CD14-positive monocyte (primary cell): ENCODE results near the gene GUCA1A. TPM values are rescaled to one million over a fixed set of nuclear protein-coding genes. Genes with fewer than 3 reads are reported as not detected.

Source experiments
- DNase-seq, 3 donors: peaks; one replicate each; pipeline ENCODE4 v3.0.0-alpha.2; 2011 to 2022
- H2AFZ ChIP-seq: 2 replicates; pipeline ENCODE4 v1.6.0; 2012; ENCODE audit warnings: mild to moderate bottlenecking, low read depth, low read length, inconsistent platforms; ENCODE audit not compliant: insufficient read depth, poor library complexity, severe bottlenecking
- H3K27ac ChIP-seq, 2 donors: 1 replicate in 1 of 2; 2 replicates in 1 of 2; pipeline ENCODE4 v1.5.1; 2012 to 2013; ENCODE audit warnings: low read length in 2 of 2, control low read depth in 1 of 2, inconsistent platforms in 1 of 2, low read depth in 1 of 2, mild to moderate bottlenecking in 1 of 2
- H3K27me3 ChIP-seq, 2 donors: one replicate each; pipeline versions ENCODE4 v1.6.0 to v1.6.1; 2011 to 2013; ENCODE audit warnings: low read length in 2 of 2; ENCODE audit not compliant: control insufficient read depth in 2 of 2, insufficient read depth in 2 of 2
- H3K36me3 ChIP-seq, 2 donors: replicated peaks in 1 of 2; 1 replicate in 1 of 2; 2 replicates in 1 of 2; pipeline versions ENCODE4 v1.5.1 to v1.6.1; 2012 to 2013; ENCODE audit warnings: low read length in 2 of 2, control low read depth in 1 of 2, inconsistent platforms in 1 of 2, mild to moderate bottlenecking in 1 of 2; ENCODE audit not compliant: insufficient read depth in 2 of 2, control insufficient read depth in 1 of 2
- H3K4me1 ChIP-seq, 2 donors: 1 replicate in 1 of 2; 2 replicates in 1 of 2; pipeline versions ENCODE4 v1.5.1 to v1.6.1; 2012 to 2013; ENCODE audit warnings: low read length in 2 of 2, control low read depth in 1 of 2, inconsistent platforms in 1 of 2, mild to moderate bottlenecking in 1 of 2, moderate library complexity in 1 of 2; ENCODE audit not compliant: insufficient read depth in 2 of 2, control insufficient read depth in 1 of 2
- H3K4me2 ChIP-seq: replicated peaks from 2 replicates; pipeline ENCODE3; 2012; ENCODE audit warnings: low read length, moderate library complexity, mild to moderate bottlenecking; ENCODE audit not compliant: poor library complexity, severe bottlenecking; ENCODE audit errors: extremely low read depth
- H3K4me3 ChIP-seq, 3 experiments: fragments of 200-600 bp in 1 of 3; sonication (generic) in 1 of 3; replicated peaks in 1 of 3; 1 replicate in 2 of 3; 2 replicates in 1 of 3; pipeline ENCODE4 v1.5.1; 2011 to 2013; ENCODE audit warnings: low read length in 3 of 3, mild to moderate bottlenecking in 3 of 3, control low read depth in 2 of 3, low read depth in 2 of 3, inconsistent platforms in 1 of 3, moderate library complexity in 1 of 3
- H3K79me2 ChIP-seq: 2 replicates; pipeline ENCODE4 v1.6.0; 2012; ENCODE audit warnings: mild to moderate bottlenecking, control low read depth, inconsistent platforms, low read length, moderate library complexity; ENCODE audit not compliant: insufficient read depth
- H3K9ac ChIP-seq: 2 replicates; pipeline ENCODE4 v1.6.0; 2017; ENCODE audit warnings: low read length, mild to moderate bottlenecking; ENCODE audit not compliant: insufficient read depth, poor library complexity, severe bottlenecking
- H3K9me3 ChIP-seq, 2 donors: replicated peaks in 1 of 2; 1 replicate in 1 of 2; 2 replicates in 1 of 2; pipeline versions ENCODE4 v1.5.1 to v1.6.1; 2012 to 2013; ENCODE audit warnings: low read length in 2 of 2, control low read depth in 1 of 2; ENCODE audit not compliant: control insufficient read depth in 1 of 2, insufficient read depth in 1 of 2
- H4K20me1 ChIP-seq: 2 replicates; pipeline ENCODE4 v1.6.0; 2012; ENCODE audit warnings: mild to moderate bottlenecking, low read length, control low read depth, moderate library complexity; ENCODE audit not compliant: insufficient read depth
- H3K27ac Mint-ChIP-seq, 7 donors: one replicate each; pipeline ENCODE4 v1.8.0; 2020; ENCODE audit warnings: mild to moderate bottlenecking in 7 of 7, mixed read lengths in 7 of 7, moderate library complexity in 6 of 7, inconsistent platforms in 2 of 7
- H3K27me3 Mint-ChIP-seq, 3 donors: one replicate each; pipeline ENCODE4 v1.8.0; 2021 to 2022; ENCODE audit warnings: low read depth in 3 of 3, mild to moderate bottlenecking in 3 of 3, mixed read lengths in 3 of 3, moderate library complexity in 3 of 3, inconsistent platforms in 1 of 3
- H3K36me3 Mint-ChIP-seq, 2 donors: one replicate each; pipeline ENCODE4 v1.8.0; 2020; ENCODE audit warnings: mixed read lengths in 2 of 2, inconsistent platforms in 1 of 2, mild to moderate bottlenecking in 1 of 2
- H3K4me1 Mint-ChIP-seq: one replicate; pipeline ENCODE4 v1.8.0; 2020; ENCODE audit warnings: mild to moderate bottlenecking, mixed read lengths
- H3K4me3 Mint-ChIP-seq, 2 donors: one replicate each; pipeline ENCODE4 v1.8.0; 2020; ENCODE audit warnings: mild to moderate bottlenecking in 2 of 2, mixed read lengths in 2 of 2, moderate library complexity in 1 of 2
- H3K9me3 Mint-ChIP-seq, 7 donors: one replicate each; pipeline ENCODE4 v1.8.0; 2020 to 2022; ENCODE audit warnings: mixed read lengths in 7 of 7, mild to moderate bottlenecking in 6 of 7, moderate library complexity in 6 of 7, inconsistent platforms in 2 of 7
- CTCF ChIP-seq: fragments of 200-600 bp; IDR thresholded peaks from one replicate; pipeline ENCODE4 v1.8.0; 2022; ENCODE audit warnings: antibody characterized with exemption, mild to moderate bottlenecking
- WGBS: methylation state at CpG from one replicate; pipeline ENCODE4 v1.1.5; 2013; ENCODE audit warnings: missing lambda C conversion rate; ENCODE audit not compliant: insufficient coverage; 5-methylcytosine and 5-hydroxymethylcytosine counted together
- intact Hi-C, 2 donors: fragments of 100-400 bp; cut with micrococcal nuclease; formaldehyde crosslinking; loops; one replicate each; pipeline versions ENCODE4 v1.15.0 to v1.15.1; 2023
- polyA plus RNA-seq, 3 donors: library from polyadenylated mRNA; depleted of rRNA in 1 of 3; unstranded in 2 of 3; stranded (reverse) in 1 of 3; fragments of 300-500 nt in 2 of 3; fragments of >200 nt in 1 of 3; fragmentation: Illumina TruSeq in 2 of 3; gene quantifications; 1 replicate in 2 of 3; 2 replicates in 1 of 3; pipeline ENCODE4 v1.2.3, GENCODE V29; 2012 to 2021

The GUCA1A gene
- polyA plus RNA-seq, 3 donors, result not detected

- no peaks in the 10 kb centered on the region for H4K20me1 ChIP-seq
- H3K4me3 ChIP-seq, result no peak overlapping the region
- H3K27me3 ChIP-seq, result no peaks in the 10 kb centered on the region
- H3K4me1 ChIP-seq, result no peaks in the 10 kb centered on the region
- peaks cover 2 to 4% (median 3%) of the 10 kb centered on the region in 3 donors for H3K27me3 Mint-ChIP-seq
- 100% methylated on average over 3 of the region's 7 CpGs for WGBS
- no peak for DNase-seq
- intact Hi-C loops, result no loop called here
- no peaks in the 10 kb centered on the region for H3K9me3 ChIP-seq
- H3K9ac ChIP-seq, result no peak overlapping the region
- no peak overlapping the region for H2AFZ ChIP-seq
- H3K9me3 Mint-ChIP-seq, result peaks cover 0 to 1% (median 0%) of the 10 kb centered on the region in 7 donors
- H3K4me1 Mint-ChIP-seq, result no peaks in the 10 kb centered on the region
- no peak overlapping the region for H3K27ac Mint-ChIP-seq
- no peak overlapping the region for H3K4me3 Mint-ChIP-seq
- no peaks in the 10 kb centered on the region for H3K79me2 ChIP-seq
- no peak overlapping the region for H3K4me2 ChIP-seq
- no peaks in the 10 kb centered on the region for H3K36me3 ChIP-seq
- no peak for TF ChIP-seq CTCF
- H3K36me3 Mint-ChIP-seq, result no peaks in the 10 kb centered on the region
- no peak overlapping the region for H3K27ac ChIP-seq
Measured at GRCh38 chr6:42171813-42172581, 1.2 kb upstream of the GUCA1A start.

- no peak overlapping the region for H3K4me3 Mint-ChIP-seq
- H3K27ac Mint-ChIP-seq, result no peak overlapping the region
- H3K9me3 ChIP-seq, result no peaks in the 10 kb centered on the region
- no peak overlapping the region for H3K9ac ChIP-seq
- intact Hi-C loops, result no loop called here
- H3K36me3 Mint-ChIP-seq, result no peaks in the 10 kb centered on the region
- H3K27me3 Mint-ChIP-seq, result peaks cover 4 to 7% (median 5%) of the 10 kb centered on the region in 3 donors
- no peak for TF ChIP-seq CTCF
- H3K79me2 ChIP-seq, result no peaks in the 10 kb centered on the region
- no peak overlapping the region for H3K27ac ChIP-seq
- H2AFZ ChIP-seq, result no peak overlapping the region
- H3K36me3 ChIP-seq, result no peaks in the 10 kb centered on the region
- H4K20me1 ChIP-seq, result no peaks in the 10 kb centered on the region
- 91% methylated on average over 1 of the region's 5 CpGs for WGBS
- peaks cover 8% of the 10 kb centered on the region for H3K4me1 Mint-ChIP-seq
- H3K4me2 ChIP-seq, result no peak overlapping the region
- H3K9me3 Mint-ChIP-seq, result no peaks in the 10 kb centered on the region
- no peaks in the 10 kb centered on the region for H3K27me3 ChIP-seq
- DNase-seq, result no peak
- peaks cover 0 to 3% of the 10 kb centered on the region in 2 donors for H3K4me1 ChIP-seq
- H3K4me3 ChIP-seq, result no peak overlapping the region
Measured at GRCh38 chr6:42175860-42176259, 2.7 kb downstream of the GUCA1A start.
